CD4-positive, alpha-beta T cell treated with Interleukin-15 for 4 hours (primary cell): ENCODE data around the gene GPR162.

Experiments
- DNase-seq: peaks from one replicate; pipeline ENCODE4 v3.0.0-alpha.2; 2020; ENCODE audit warnings: low spot score

The GPR162 gene

GRCh38 chr12:6837370-6838060, 15.9 kb downstream of the GPR162 start:
- DNase-seq = no peak

- DNase-seq = no peak
Observed at GRCh38 chr12:6838854-6839253, 17.2 kb downstream of the GPR162 start.

GRCh38 chr12:6839482-6840201, 18.0 kb downstream of the GPR162 start:
- DNase-seq = no peak

- no peak for DNase-seq
Observed at GRCh38 chr12:6840330-6840729, 18.7 kb downstream of the GPR162 start.

GRCh38 chr12:6840761-6841515, 19.3 kb downstream of the GPR162 start, which contains the start of gene GNB3:
TSS of gene GNB3 (plus strand) at chr12:6840925. CDS start at chr12:6841288, 363 bp downstream.
- no peak for DNase-seq

GRCh38 chr12:6842075-6842474, 20.5 kb downstream of the GPR162 start:
- DNase-seq = no peak

- DNase-seq = no peak
Observed at GRCh38 chr12:6843118-6843902, 21.7 kb downstream of the GPR162 start.

GRCh38 chr12:6845395-6845794, 23.8 kb downstream of the GPR162 start:
- no peak for DNase-seq

- DNase-seq = no peak
Observed at GRCh38 chr12:6846316-6846869, 24.8 kb downstream of the GPR162 start.

- DNase-seq = no peak
Observed at GRCh38 chr12:6847676-6848075, 26.1 kb downstream of the GPR162 start.

GRCh38 chr12:6849427-6849826, 27.8 kb downstream of the GPR162 start:
- DNase-seq = no peak

- no peak for DNase-seq
Observed at GRCh38 chr12:6849976-6850560, 28.4 kb downstream of the GPR162 start.

GRCh38 chr12:6850796-6851152, 29.2 kb downstream of the GPR162 start:
- DNase-seq = no peak

GRCh38 chr12:6851153-6851920, 29.7 kb downstream of the GPR162 start, which contains the start of gene CDCA3:
TSS of gene CDCA3 (minus strand) at chr12:6851286. CDS start at chr12:6850952, 334 bp downstream.
- DNase-seq = peak; percentile 96

- peak; percentile 99 for DNase-seq
Observed at GRCh38 chr12:6851921-6852650, 30.5 kb downstream of the GPR162 start, which contains the start of gene USP5. TSS of gene USP5 (plus strand) at chr12:6852150. CDS start at chr12:6852180, 30 bp downstream.

GRCh38 chr12:6852651-6853354, 31.2 kb downstream of the GPR162 start:
- peak; percentile 75 for DNase-seq

GRCh38 chr12:6853626-6854025, 32.0 kb downstream of the GPR162 start:
- DNase-seq = no peak

- DNase-seq = no peak
Observed at GRCh38 chr12:6854036-6854435, 32.4 kb downstream of the GPR162 start.

GRCh38 chr12:6855322-6855721, 33.7 kb downstream of the GPR162 start:
- no peak for DNase-seq
